Mucosa of stomach (tissue), 1 donor: ENCODE measurements around the gene DDTL.
"Not testable (repeated sequence)": the region's sequence is repeated elsewhere in the genome, so short reads cannot be mapped to it uniquely, and the experiment has no call there.

Source experiments
- H3K27me3 ChIP-seq: one replicate; pipeline ENCODE4 v1.7.0; 2013; ENCODE audit warnings: mild to moderate bottlenecking, low read length; ENCODE audit not compliant: control insufficient read depth, insufficient read depth
- H3K36me3 ChIP-seq: one replicate; pipeline ENCODE4 v1.7.0; 2013; ENCODE audit warnings: low read length; ENCODE audit not compliant: control insufficient read depth, insufficient read depth
- H3K4me1 ChIP-seq: one replicate; pipeline ENCODE4 v1.7.0; 2013; ENCODE audit warnings: mild to moderate bottlenecking, low read length; ENCODE audit not compliant: control insufficient read depth, insufficient read depth
- H3K4me3 ChIP-seq: one replicate; pipeline ENCODE4 v1.7.0; 2013; ENCODE audit warnings: low read length
- H3K9ac ChIP-seq: one replicate; pipeline ENCODE4 v1.7.0; 2013; ENCODE audit warnings: mild to moderate bottlenecking, low read length, moderate library complexity
- H3K9me3 ChIP-seq: one replicate; pipeline ENCODE4 v1.7.0; 2013; ENCODE audit warnings: mild to moderate bottlenecking, low read length, moderate library complexity; ENCODE audit not compliant: control insufficient read depth
- donor health status: Pancreatic carcinoma.

Gene DDTL

GRCh38 chr22:23966568-23966967, at the start of gene DDTL:
DDTL (plus strand) TSS chr22:23966888; CDS start chr22:23966915, 27 bp downstream.
- not testable (repeated sequence) for H3K9me3 ChIP-seq, H3K4me3 ChIP-seq, H3K9ac ChIP-seq, H3K27me3 ChIP-seq, H3K4me1 ChIP-seq, H3K36me3 ChIP-seq

GRCh38 chr22:23920267-23920611, 46.4 kb upstream of the DDTL start:
- not testable (repeated sequence) for H3K4me1 ChIP-seq, H3K9me3 ChIP-seq, H3K9ac ChIP-seq, H3K27me3 ChIP-seq, H3K4me3 ChIP-seq, H3K36me3 ChIP-seq

- not testable (repeated sequence) for H3K27me3 ChIP-seq, H3K9me3 ChIP-seq, H3K36me3 ChIP-seq, H3K4me3 ChIP-seq, H3K4me1 ChIP-seq, H3K9ac ChIP-seq
These were observed 45.0 kb upstream of the DDTL start for GRCh38 chr22:23921586-23922201.

GRCh38 chr22:23922921-23923320, 43.8 kb upstream of the DDTL start:
- H3K27me3 ChIP-seq: no peaks in the 10 kb centered on the region
- H3K9ac ChIP-seq: no peak overlapping the region
- H3K9me3 ChIP-seq: no peaks in the 10 kb centered on the region
- no peaks in the 10 kb centered on the region for H3K4me1 ChIP-seq
- no peaks in the 10 kb centered on the region for H3K36me3 ChIP-seq
- H3K4me3 ChIP-seq: no peak overlapping the region

GRCh38 chr22:23925020-23925606, 41.6 kb upstream of the DDTL start:
- Histone ChIP-seq H3K9me3 (no peaks in the 10 kb centered on the region), H3K4me3 (no peak overlapping the region), H3K9ac (no peak overlapping the region), H3K4me1 (no peaks in the 10 kb centered on the region), H3K36me3 (no peaks in the 10 kb centered on the region), H3K27me3 (no peaks in the 10 kb centered on the region)

- H3K4me1 ChIP-seq: no peaks in the 10 kb centered on the region
- H3K9ac ChIP-seq: no peak overlapping the region
- no peaks in the 10 kb centered on the region for H3K27me3 ChIP-seq
- H3K36me3 ChIP-seq: no peaks in the 10 kb centered on the region
- no peaks in the 10 kb centered on the region for H3K9me3 ChIP-seq
- H3K4me3 ChIP-seq: no peak overlapping the region
These were observed 40.1 kb upstream of the DDTL start for GRCh38 chr22:23926561-23926960.

- Histone ChIP-seq H3K9ac (no peak overlapping the region), H3K4me1 (no peaks in the 10 kb centered on the region), H3K27me3 (no peaks in the 10 kb centered on the region)
These were observed 28.2 kb upstream of the DDTL start for GRCh38 chr22:23938328-23939016.

GRCh38 chr22:23939017-23939357, 27.7 kb upstream of the DDTL start:
- Histone ChIP-seq H3K9me3 (no peaks in the 10 kb centered on the region), H3K27me3 (no peaks in the 10 kb centered on the region), H3K9ac (no peak overlapping the region), H3K4me1 (no peaks in the 10 kb centered on the region), H3K36me3 (no peaks in the 10 kb centered on the region), H3K4me3 (no peak overlapping the region)

More at GRCh38 chr22:23938328-23939016, 28.2 kb upstream of the DDTL start:
- Histone ChIP-seq H3K9me3 (no peaks in the 10 kb centered on the region), H3K4me3 (no peak overlapping the region), H3K36me3 (no peaks in the 10 kb centered on the region)

- H3K27me3 ChIP-seq, H3K4me1 ChIP-seq, H3K9ac ChIP-seq, H3K4me3 ChIP-seq, H3K36me3 ChIP-seq, H3K9me3 ChIP-seq: not testable (repeated sequence)
These were observed 26.5 kb upstream of the DDTL start for GRCh38 chr22:23940166-23940565.

GRCh38 chr22:23947391-23947790, 19.3 kb upstream of the DDTL start:
- not testable (repeated sequence) for H3K9me3 ChIP-seq, H3K4me1 ChIP-seq, H3K27me3 ChIP-seq, H3K4me3 ChIP-seq, H3K36me3 ChIP-seq, H3K9ac ChIP-seq

- not testable (repeated sequence) for H3K4me1 ChIP-seq, H3K27me3 ChIP-seq, H3K9me3 ChIP-seq, H3K9ac ChIP-seq, H3K4me3 ChIP-seq, H3K36me3 ChIP-seq
These were observed 16.9 kb upstream of the DDTL start for GRCh38 chr22:23949764-23950163.

GRCh38 chr22:23951383-23951782, 15.3 kb upstream of the DDTL start:
- not testable (repeated sequence) for H3K9me3 ChIP-seq, H3K27me3 ChIP-seq, H3K4me1 ChIP-seq, H3K36me3 ChIP-seq, H3K9ac ChIP-seq, H3K4me3 ChIP-seq
